ENCODE results near the gene FNDC3A. TPM values are rescaled to one million over a fixed set of nuclear protein-coding genes. Genes with fewer than 3 reads are reported as not detected.
"Not testable (repeated sequence)": the region's sequence is repeated elsewhere in the genome, so short reads cannot be mapped to it uniquely, and the experiment has no call there.

The FNDC3A gene
- total RNA-seq, 1 donor from 2014 or later = 27.8 TPM

GRCh38 chr13:49026851-49027250 lies 51.1 kb downstream of the FNDC3A start:
- intact Hi-C loops (cut with micrococcal nuclease) = no loop called here

GRCh38 chr13:49029570-49029969 lies 53.9 kb downstream of the FNDC3A start:
- intact Hi-C loops (cut with micrococcal nuclease) = no loop called here

GRCh38 chr13:49030213-49030612 lies 54.5 kb downstream of the FNDC3A start:
- intact Hi-C loops (cut with micrococcal nuclease) = no loop called here

GRCh38 chr13:49040872-49041271 lies 65.2 kb downstream of the FNDC3A start:
- intact Hi-C loops (cut with micrococcal nuclease) = no loop called here

GRCh38 chr13:49042476-49042875 lies 66.8 kb downstream of the FNDC3A start:
- intact Hi-C loops (cut with micrococcal nuclease) = no loop called here

GRCh38 chr13:49044008-49044407 lies 68.3 kb downstream of the FNDC3A start:
- intact Hi-C loops (cut with micrococcal nuclease) = no loop called here

- intact Hi-C loops (cut with micrococcal nuclease) = no loop called here
Observed at GRCh38 chr13:49044836-49045235, 69.1 kb downstream of the FNDC3A start.

GRCh38 chr13:49046002-49046401 lies 70.3 kb downstream of the FNDC3A start:
- intact Hi-C loops (cut with micrococcal nuclease) = no loop called here

GRCh38 chr13:49046519-49046918 lies 70.8 kb downstream of the FNDC3A start:
- intact Hi-C loops (cut with micrococcal nuclease) = no loop called here

GRCh38 chr13:49052813-49053212 lies 77.1 kb downstream of the FNDC3A start:
- intact Hi-C loops (cut with micrococcal nuclease) = no loop called here

GRCh38 chr13:49053215-49053614 lies 77.5 kb downstream of the FNDC3A start:
- intact Hi-C loops (cut with micrococcal nuclease) = no loop called here

GRCh38 chr13:49053906-49054305 lies 78.2 kb downstream of the FNDC3A start:
- intact Hi-C loops (cut with micrococcal nuclease) = no loop called here

GRCh38 chr13:49055021-49055420 lies 79.3 kb downstream of the FNDC3A start:
- intact Hi-C loops (cut with micrococcal nuclease) = no loop called here

GRCh38 chr13:49057176-49057575 lies 81.5 kb downstream of the FNDC3A start:
- intact Hi-C loops (cut with micrococcal nuclease) = no loop called here

- intact Hi-C loops (cut with micrococcal nuclease) = no loop called here
Observed at GRCh38 chr13:49058761-49059160, 83.0 kb downstream of the FNDC3A start.

- intact Hi-C loops (cut with micrococcal nuclease) = no loop called here
Observed at GRCh38 chr13:49060678-49061387, 85.1 kb downstream of the FNDC3A start.

- intact Hi-C loops (cut with micrococcal nuclease) = not testable (repeated sequence)
Observed at GRCh38 chr13:49061388-49061752, 85.7 kb downstream of the FNDC3A start.

GRCh38 chr13:49062297-49062896 lies 86.7 kb downstream of the FNDC3A start:
- intact Hi-C loops (cut with micrococcal nuclease) = no loop called here

GRCh38 chr13:49063011-49063410 lies 87.3 kb downstream of the FNDC3A start:
- intact Hi-C loops (cut with micrococcal nuclease) = no loop called here

- intact Hi-C loops (cut with micrococcal nuclease) = no loop called here
Observed at GRCh38 chr13:49063497-49063896, 87.8 kb downstream of the FNDC3A start.

GRCh38 chr13:49064476-49064875 lies 88.8 kb downstream of the FNDC3A start:
- intact Hi-C loops (cut with micrococcal nuclease) = no loop called here

GRCh38 chr13:49066856-49067255 lies 91.1 kb downstream of the FNDC3A start:
- intact Hi-C loops (cut with micrococcal nuclease) = no loop called here

- intact Hi-C loops (cut with micrococcal nuclease) = not testable (repeated sequence)
Observed at GRCh38 chr13:49068498-49068897, 92.8 kb downstream of the FNDC3A start.

Data from T-helper 2 cell treated with Interferon-gamma antibody and Interleukin-4, amounts not matched to agents 100 ng/mL and 5 ng/mL, for 36 hours (primary cell).